Measurements from ENCODE around the gene FAM8A1.
"Not testable (repeated sequence)": the region's sequence is repeated elsewhere in the genome, so short reads cannot be mapped to it uniquely, and the experiment has no call there.

The FAM8A1 gene

GRCh38 chr6:17599877-17600526 is at the start of gene FAM8A1:
Gene FAM8A1, plus strand, starts transcription at chr6:17600302. Its CDS starts 108 bp downstream, at chr6:17600410.
- peak; percentile 91 for DNase-seq (ENCODE audit: low read depth)

- DNase-seq (ENCODE audit: low read depth) = no peak
Measured at GRCh38 chr6:17551383-17551958, 48.6 kb upstream of the FAM8A1 start.

- DNase-seq (ENCODE audit: low read depth) = no peak
Measured at GRCh38 chr6:17552861-17553260, 47.2 kb upstream of the FAM8A1 start.

- no peak for DNase-seq (ENCODE audit: low read depth)
Measured at GRCh38 chr6:17556014-17556413, 44.1 kb upstream of the FAM8A1 start.

GRCh38 chr6:17562636-17563035 is 37.5 kb upstream of the FAM8A1 start:
- DNase-seq (ENCODE audit: low read depth) = no peak

GRCh38 chr6:17565399-17565798 is 34.7 kb upstream of the FAM8A1 start:
- no peak for DNase-seq (ENCODE audit: low read depth)

- DNase-seq (ENCODE audit: low read depth) = no peak
Measured at GRCh38 chr6:17574866-17575560, 25.1 kb upstream of the FAM8A1 start.

GRCh38 chr6:17577059-17577458 is 23.0 kb upstream of the FAM8A1 start:
- DNase-seq (ENCODE audit: low read depth) = no peak

- no peak for DNase-seq (ENCODE audit: low read depth)
Measured at GRCh38 chr6:17580518-17581048, 19.5 kb upstream of the FAM8A1 start.

- DNase-seq (ENCODE audit: low read depth) = not testable (repeated sequence)
Measured at GRCh38 chr6:17581282-17581681, 18.8 kb upstream of the FAM8A1 start.

- DNase-seq (ENCODE audit: low read depth) = no peak
Measured at GRCh38 chr6:17583811-17584210, 16.3 kb upstream of the FAM8A1 start.

GRCh38 chr6:17584241-17584803 is 15.8 kb upstream of the FAM8A1 start:
- DNase-seq (ENCODE audit: low read depth) = no peak

GRCh38 chr6:17585766-17586490 is 14.2 kb upstream of the FAM8A1 start:
- DNase-seq (ENCODE audit: low read depth) = no peak

GRCh38 chr6:17586623-17587022 is 13.5 kb upstream of the FAM8A1 start:
- not testable (repeated sequence) for DNase-seq (ENCODE audit: low read depth)

GRCh38 chr6:17588011-17588410 is 12.1 kb upstream of the FAM8A1 start:
- no peak for DNase-seq (ENCODE audit: low read depth)

- no peak for DNase-seq (ENCODE audit: low read depth)
Measured at GRCh38 chr6:17589406-17590096, 10.6 kb upstream of the FAM8A1 start.

- DNase-seq (ENCODE audit: low read depth) = no peak
Measured at GRCh38 chr6:17591287-17591686, 8.8 kb upstream of the FAM8A1 start.

GRCh38 chr6:17593246-17593645 is 6.9 kb upstream of the FAM8A1 start:
- DNase-seq (ENCODE audit: low read depth) = no peak

- no peak for DNase-seq (ENCODE audit: low read depth)
Measured at GRCh38 chr6:17596085-17596484, 4.0 kb upstream of the FAM8A1 start.

- peak; percentile 27 for DNase-seq (ENCODE audit: low read depth)
Measured at GRCh38 chr6:17600527-17601385, 654 bp downstream of the FAM8A1 start.

- no peak for DNase-seq (ENCODE audit: low read depth)
Measured at GRCh38 chr6:17601386-17601703, 1.2 kb downstream of the FAM8A1 start.

All from activated T-helper 9 cell treated with anti-CD3 and anti-CD28 coated beads, Interleukin-2, amount 50 U/mL, for 16 hours (primary cell).